Gastroesophageal sphincter (tissue), 3 donors: ENCODE measurements around the gene UBE2C.

Experiments
- EP300 ChIP-seq: sonication (generic); formaldehyde crosslinking; IDR thresholded peaks from one replicate; pipeline ENCODE4 v1.6.1; 2017; ENCODE audit warnings: antibody characterized with exemption, mild to moderate bottlenecking
- TF ChIP-seq, protein P1 (sequence below), 4 experiments: fragments of 200-600 bp in 2 of 4; fragments of 450-650 bp in 2 of 4; sonication (generic) in 1 of 4; IDR thresholded peaks; one replicate each; pipeline ENCODE4 v1.5.1; 2017 to 2019; ENCODE audit warnings: antibody characterized with exemption in 4 of 4, mild to moderate bottlenecking in 2 of 4, moderate library complexity in 2 of 4

DNA sequence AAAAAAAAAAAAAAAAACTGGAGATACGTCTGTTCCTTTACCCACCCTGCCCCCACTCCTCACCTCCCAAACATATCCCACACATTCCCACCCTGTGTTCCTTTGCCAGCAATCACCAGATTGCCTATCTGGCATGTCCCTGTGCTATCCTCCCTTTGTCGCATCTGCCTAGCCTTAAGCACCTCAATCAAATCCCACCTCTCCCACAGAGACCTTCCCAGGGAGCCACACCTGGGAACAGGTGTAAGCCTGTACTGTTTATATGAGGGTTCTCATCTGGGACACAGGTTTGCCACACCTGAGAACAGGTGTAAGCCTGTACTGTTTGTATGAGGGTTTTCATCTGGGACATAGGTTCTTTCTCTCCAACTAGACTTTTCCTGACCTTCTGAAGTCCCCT lies 37.5 kb upstream of the UBE2C start:
- TF ChIP-seq, protein P1, sequence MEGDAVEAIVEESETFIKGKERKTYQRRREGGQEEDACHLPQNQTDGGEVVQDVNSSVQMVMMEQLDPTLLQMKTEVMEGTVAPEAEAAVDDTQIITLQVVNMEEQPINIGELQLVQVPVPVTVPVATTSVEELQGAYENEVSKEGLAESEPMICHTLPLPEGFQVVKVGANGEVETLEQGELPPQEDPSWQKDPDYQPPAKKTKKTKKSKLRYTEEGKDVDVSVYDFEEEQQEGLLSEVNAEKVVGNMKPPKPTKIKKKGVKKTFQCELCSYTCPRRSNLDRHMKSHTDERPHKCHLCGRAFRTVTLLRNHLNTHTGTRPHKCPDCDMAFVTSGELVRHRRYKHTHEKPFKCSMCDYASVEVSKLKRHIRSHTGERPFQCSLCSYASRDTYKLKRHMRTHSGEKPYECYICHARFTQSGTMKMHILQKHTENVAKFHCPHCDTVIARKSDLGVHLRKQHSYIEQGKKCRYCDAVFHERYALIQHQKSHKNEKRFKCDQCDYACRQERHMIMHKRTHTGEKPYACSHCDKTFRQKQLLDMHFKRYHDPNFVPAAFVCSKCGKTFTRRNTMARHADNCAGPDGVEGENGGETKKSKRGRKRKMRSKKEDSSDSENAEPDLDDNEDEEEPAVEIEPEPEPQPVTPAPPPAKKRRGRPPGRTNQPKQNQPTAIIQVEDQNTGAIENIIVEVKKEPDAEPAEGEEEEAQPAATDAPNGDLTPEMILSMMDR (IDR thresholded peaks at IDR 0.05) = no peak
- no peak for TF ChIP-seq EP300
